ENCODE results near the gene COL26A1. TPM values are rescaled to one million over a fixed set of nuclear protein-coding genes. Genes with fewer than 3 reads are reported as not detected.
"Not testable (repeated sequence)": the region's sequence is repeated elsewhere in the genome, so short reads cannot be mapped to it uniquely, and the experiment has no call there.

The COL26A1 gene
- total RNA-seq, 1 donor from 2014 or later = 128 TPM

GRCh38 chr7:101494602-101495329 lies 132.1 kb downstream of the COL26A1 start:
- peaks cover 3% of the 10 kb centered on the region for H3K36me3 Mint-ChIP-seq (ENCODE audit: unreplicated experiment)
- H3K27ac Mint-ChIP-seq (ENCODE audit: unreplicated experiment) = no peak overlapping the region
- TF ChIP-seq CTCF (IDR thresholded peaks at IDR 0.05) = no peak
- no peaks in the 10 kb centered on the region for H3K4me1 Mint-ChIP-seq (ENCODE audit: unreplicated experiment)
- no peak overlapping the region for H3K4me3 Mint-ChIP-seq (ENCODE audit: unreplicated experiment)
- no peaks in the 10 kb centered on the region for H3K9me3 Mint-ChIP-seq (ENCODE audit: unreplicated experiment)
- no peaks in the 10 kb centered on the region for H3K27me3 Mint-ChIP-seq (ENCODE audit: unreplicated experiment)
- DNase-seq (ENCODE audit: extremely low spot score, unreplicated experiment) = no peak

GRCh38 chr7:101496017-101496416 lies 133.3 kb downstream of the COL26A1 start:
- H3K9me3 Mint-ChIP-seq (ENCODE audit: unreplicated experiment) = no peaks in the 10 kb centered on the region
- H3K4me1 Mint-ChIP-seq (ENCODE audit: unreplicated experiment) = no peaks in the 10 kb centered on the region
- H3K36me3 Mint-ChIP-seq (ENCODE audit: unreplicated experiment) = peaks cover 3% of the 10 kb centered on the region
- DNase-seq (ENCODE audit: extremely low spot score, unreplicated experiment) = no peak
- no peak overlapping the region for H3K27ac Mint-ChIP-seq (ENCODE audit: unreplicated experiment)
- TF ChIP-seq CTCF (IDR thresholded peaks at IDR 0.05) = no peak
- H3K4me3 Mint-ChIP-seq (ENCODE audit: unreplicated experiment) = no peak overlapping the region
- no peaks in the 10 kb centered on the region for H3K27me3 Mint-ChIP-seq (ENCODE audit: unreplicated experiment)

GRCh38 chr7:101501351-101501750 lies 138.7 kb downstream of the COL26A1 start:
- DNase-seq (ENCODE audit: extremely low spot score, unreplicated experiment) = no peak
- Mint-ChIP-seq H3K4me1 (ENCODE audit: unreplicated experiment) (no peaks in the 10 kb centered on the region), H3K36me3 (ENCODE audit: unreplicated experiment) (peaks cover under 1% of the 10 kb centered on the region), H3K27ac (ENCODE audit: unreplicated experiment) (no peak overlapping the region), H3K4me3 (ENCODE audit: unreplicated experiment) (no peak overlapping the region), H3K27me3 (ENCODE audit: unreplicated experiment) (no peaks in the 10 kb centered on the region), H3K9me3 (ENCODE audit: unreplicated experiment) (no peaks in the 10 kb centered on the region)
- TF ChIP-seq CTCF (IDR thresholded peaks at IDR 0.05) = no peak

GRCh38 chr7:101502466-101503098 lies 139.9 kb downstream of the COL26A1 start:
- no peak for DNase-seq (ENCODE audit: extremely low spot score, unreplicated experiment)
- Mint-ChIP-seq H3K36me3 (ENCODE audit: unreplicated experiment) (no peaks in the 10 kb centered on the region), H3K27me3 (ENCODE audit: unreplicated experiment) (peaks cover 2% of the 10 kb centered on the region), H3K4me3 (ENCODE audit: unreplicated experiment) (no peak overlapping the region), H3K27ac (ENCODE audit: unreplicated experiment) (no peak overlapping the region), H3K4me1 (ENCODE audit: unreplicated experiment) (peaks cover 1% of the 10 kb centered on the region), H3K9me3 (ENCODE audit: unreplicated experiment) (no peaks in the 10 kb centered on the region)
- TF ChIP-seq CTCF (IDR thresholded peaks at IDR 0.05) = no peak

GRCh38 chr7:101505510-101505909 lies 142.8 kb downstream of the COL26A1 start:
- H3K4me3 Mint-ChIP-seq (ENCODE audit: unreplicated experiment); H3K36me3 Mint-ChIP-seq (ENCODE audit: unreplicated experiment); H3K27ac Mint-ChIP-seq (ENCODE audit: unreplicated experiment); DNase-seq (ENCODE audit: extremely low spot score, unreplicated experiment); H3K4me1 Mint-ChIP-seq (ENCODE audit: unreplicated experiment); H3K9me3 Mint-ChIP-seq (ENCODE audit: unreplicated experiment); H3K27me3 Mint-ChIP-seq (ENCODE audit: unreplicated experiment): not testable (repeated sequence)

All from osteocyte (in vitro differentiated cells).